ENCODE measurements around the gene AIMP2. TPM values are rescaled to one million over a fixed set of nuclear protein-coding genes. Genes with fewer than 3 reads are reported as not detected.
"Not testable (repeated sequence)": the region's sequence is repeated elsewhere in the genome, so short reads cannot be mapped to it uniquely, and the experiment has no call there.

AIMP2 gene
- 10 to 100 TPM; 11.7 to 27.1 (median 23.3) TPM for polyA plus RNA-seq (ENCODE audit: insufficient read length in 4 of 4)

- peak; percentile 97 to 99 (median 98) for DNase-seq (ENCODE audit: low read depth in 4 of 4, low spot score in 3 of 4)
These were observed at the start of gene AIMP2, which contains the start of gene PMS2 for GRCh38 chr7:6008668-6009611. Gene AIMP2 (plus strand): TSS chr7:6009272. CDS start chr7:6009364, 92 bp downstream. Gene PMS2 (minus strand): TSS chr7:6009049. CDS start chr7:6009019, 30 bp downstream.

GRCh38 chr7:5963205-5963604 is 45.9 kb upstream of the AIMP2 start:
- DNase-seq (ENCODE audit: low read depth in 4 of 4, low spot score in 3 of 4) = not testable (repeated sequence)

GRCh38 chr7:5963810-5964209 is 45.3 kb upstream of the AIMP2 start:
- not testable (repeated sequence) for DNase-seq (ENCODE audit: low read depth in 4 of 4, low spot score in 3 of 4)

- not testable (repeated sequence) for DNase-seq (ENCODE audit: low read depth in 4 of 4, low spot score in 3 of 4)
These were observed 38.6 kb upstream of the AIMP2 start, which contains the start of gene RSPH10B for GRCh38 chr7:5970347-5970911. Gene RSPH10B (minus strand): TSS chr7:5970689. CDS start chr7:5967116, 3,573 bp downstream.

GRCh38 chr7:5973580-5973979 is 35.5 kb upstream of the AIMP2 start:
- not testable (repeated sequence) for DNase-seq (ENCODE audit: low read depth in 4 of 4, low spot score in 3 of 4)

- not testable (repeated sequence) for DNase-seq (ENCODE audit: low read depth in 4 of 4, low spot score in 3 of 4)
These were observed 29.3 kb upstream of the AIMP2 start for GRCh38 chr7:5979680-5980314.

GRCh38 chr7:5987061-5987460 is 22.0 kb upstream of the AIMP2 start:
- DNase-seq (ENCODE audit: low read depth in 4 of 4, low spot score in 3 of 4) = not testable (repeated sequence)

- peak in 1 of 4 donors; percentile 44 for DNase-seq (ENCODE audit: low read depth in 4 of 4, low spot score in 3 of 4)
These were observed 11.8 kb upstream of the AIMP2 start for GRCh38 chr7:5997210-5997808.

GRCh38 chr7:6007386-6007785 is 1.7 kb upstream of the AIMP2 start:
- no peak for DNase-seq (ENCODE audit: low read depth in 4 of 4, low spot score in 3 of 4)

- not testable (repeated sequence) for DNase-seq (ENCODE audit: low read depth in 4 of 4, low spot score in 3 of 4)
These were observed 1.1 kb upstream of the AIMP2 start for GRCh38 chr7:6007835-6008590.

- DNase-seq (ENCODE audit: low read depth in 4 of 4, low spot score in 3 of 4) = not testable (repeated sequence)
These were observed 1.3 kb downstream of the AIMP2 start for GRCh38 chr7:6010370-6010769.

- no peak for DNase-seq (ENCODE audit: low read depth in 4 of 4, low spot score in 3 of 4)
These were observed 2.5 kb downstream of the AIMP2 start for GRCh38 chr7:6011541-6011940.

GRCh38 chr7:6012355-6013104 is 3.5 kb downstream of the AIMP2 start:
- no peak for DNase-seq (ENCODE audit: low read depth in 4 of 4, low spot score in 3 of 4)

GRCh38 chr7:6015917-6016652 is 7.0 kb downstream of the AIMP2 start:
- DNase-seq (ENCODE audit: low read depth in 4 of 4, low spot score in 3 of 4) = no peak

- DNase-seq (ENCODE audit: low read depth in 4 of 4, low spot score in 3 of 4) = no peak
These were observed 7.5 kb downstream of the AIMP2 start for GRCh38 chr7:6016653-6016966.

GRCh38 chr7:6020371-6021286 is 11.6 kb downstream of the AIMP2 start:
- no peak for DNase-seq (ENCODE audit: low read depth in 4 of 4, low spot score in 3 of 4)

- DNase-seq (ENCODE audit: low read depth in 4 of 4, low spot score in 3 of 4) = no peak
These were observed 13.6 kb downstream of the AIMP2 start for GRCh38 chr7:6022707-6023106.

All from left renal pelvis (tissue), 4 donors.